H9 (cell line): Measurements from ENCODE around the gene ARHGAP10. TPM values are rescaled to one million over a fixed set of nuclear protein-coding genes. Genes with fewer than 3 reads are reported as not detected.

Source experiments
- DNase-seq: peaks from one replicate; pipeline ENCODE4 v3.0.0-alpha.2; 2017
- H2AFZ ChIP-seq: one replicate; pipeline ENCODE4 v1.6.1; 2013; ENCODE audit warnings: mild to moderate bottlenecking, low read length, control low read depth, moderate library complexity
- H2AK5ac ChIP-seq: 2 replicates; pipeline ENCODE4 v1.6.1; 2013; ENCODE audit warnings: low read length, control low read depth, mixed read lengths; ENCODE audit not compliant: insufficient read length
- H2BK120ac ChIP-seq: one replicate; pipeline ENCODE4 v1.6.1; 2013; ENCODE audit warnings: low read depth, mild to moderate bottlenecking, low read length, control low read depth, inconsistent platforms; ENCODE audit not compliant: poor library complexity, severe bottlenecking
- H2BK12ac ChIP-seq: 2 replicates; pipeline ENCODE4 v1.6.1; 2013; ENCODE audit warnings: low read length, control low read depth, mixed read lengths, low read depth; ENCODE audit not compliant: insufficient read length
- H2BK15ac ChIP-seq: 2 replicates; pipeline ENCODE4 v1.6.1; 2013; ENCODE audit warnings: low read depth, low read length, control low read depth
- H2BK20ac ChIP-seq: one replicate; pipeline ENCODE4 v1.6.1; 2013; ENCODE audit warnings: low read depth, mild to moderate bottlenecking, low read length, control low read depth, inconsistent platforms; ENCODE audit not compliant: poor library complexity, severe bottlenecking
- H2BK5ac ChIP-seq: 2 replicates; pipeline ENCODE4 v1.6.1; 2013; ENCODE audit warnings: low read length, control low read depth, mixed read lengths; ENCODE audit not compliant: insufficient read length
- H3K14ac ChIP-seq: 2 replicates; pipeline ENCODE4 v1.6.1; 2013; ENCODE audit warnings: low read length, control low read depth; ENCODE audit not compliant: insufficient read depth
- H3K18ac ChIP-seq: 2 replicates; pipeline ENCODE4 v1.6.1; 2013; ENCODE audit warnings: low read depth, mild to moderate bottlenecking, mixed read lengths, low read length, control low read depth; ENCODE audit not compliant: insufficient read length
- H3K23ac ChIP-seq: 2 replicates; pipeline ENCODE4 v1.6.1; 2013; ENCODE audit warnings: low read length, control low read depth, mixed read lengths, low read depth; ENCODE audit not compliant: insufficient read length
- H3K23me2 ChIP-seq: 2 replicates; pipeline ENCODE4 v1.6.1; 2013; ENCODE audit warnings: low read depth, mild to moderate bottlenecking, mixed read lengths, low read length, control low read depth; ENCODE audit not compliant: insufficient read length, poor library complexity, severe bottlenecking
- H3K27ac ChIP-seq: 2 replicates; pipeline ENCODE4 v1.5.1; 2013; ENCODE audit warnings: low read length, control low read depth, mixed read lengths, low read depth; ENCODE audit not compliant: insufficient read length
- H3K27me3 ChIP-seq: 2 replicates; pipeline ENCODE4 v1.6.1; 2013; ENCODE audit warnings: low read length, control low read depth, inconsistent platforms; ENCODE audit not compliant: insufficient read depth
- H3K4ac ChIP-seq: 2 replicates; pipeline ENCODE4 v1.6.1; 2013; ENCODE audit warnings: low read depth, mild to moderate bottlenecking, control low read depth, inconsistent platforms, low read length, moderate library complexity
- H3K4me1 ChIP-seq: 2 replicates; pipeline ENCODE4 v1.6.1; 2013; ENCODE audit warnings: low read length, control low read depth, inconsistent platforms; ENCODE audit not compliant: insufficient read depth
- H3K4me2 ChIP-seq: 2 replicates; pipeline ENCODE4 v1.6.1; 2013; ENCODE audit warnings: low read length, control low read depth, mixed read lengths; ENCODE audit not compliant: insufficient read length, insufficient read depth
- H3K56ac ChIP-seq: 2 replicates; pipeline ENCODE4 v1.6.1; 2013; ENCODE audit warnings: low read depth, mild to moderate bottlenecking, mixed read lengths, low read length, control low read depth; ENCODE audit not compliant: insufficient read length
- H3K79me1 ChIP-seq: 2 replicates; pipeline ENCODE4 v1.6.1; 2013; ENCODE audit warnings: low read depth, mild to moderate bottlenecking, moderate library complexity, low read length, control low read depth, inconsistent platforms; ENCODE audit not compliant: insufficient read depth, poor library complexity, severe bottlenecking
- H3K79me2 ChIP-seq: 2 replicates; pipeline ENCODE4 v1.6.1; 2013; ENCODE audit warnings: low read length, control low read depth, inconsistent platforms; ENCODE audit not compliant: insufficient read depth
- H3K9ac ChIP-seq: 2 replicates; pipeline ENCODE4 v1.6.1; 2013; ENCODE audit warnings: low read length, control low read depth, mixed read lengths; ENCODE audit not compliant: insufficient read length; ENCODE audit errors: extremely low read depth
- H3K9me3 ChIP-seq: one replicate; pipeline ENCODE4 v1.6.1; 2013; ENCODE audit warnings: low read depth, low read length, inconsistent platforms; ENCODE audit not compliant: control insufficient read depth
- H3T11ph ChIP-seq: one replicate; pipeline ENCODE4 v1.6.1; 2013; ENCODE audit warnings: mild to moderate bottlenecking, low read length, control low read depth, inconsistent platforms
- H4K20me1 ChIP-seq: one replicate; pipeline ENCODE4 v1.6.1; 2013; ENCODE audit not compliant: control insufficient read depth, insufficient read length, insufficient read depth
- H4K5ac ChIP-seq: 2 replicates; pipeline ENCODE4 v1.6.1; 2013; ENCODE audit warnings: low read depth, mild to moderate bottlenecking, mixed read lengths, low read length, control low read depth; ENCODE audit not compliant: insufficient read length
- H4K8ac ChIP-seq: replicated peaks from 2 replicates; pipeline ENCODE4 v1.6.1; 2013; ENCODE audit warnings: low read length, control low read depth, mixed read lengths, low read depth; ENCODE audit not compliant: insufficient read length
- H4K91ac ChIP-seq: 2 replicates; pipeline ENCODE4 v1.6.1; 2013; ENCODE audit warnings: low read depth, mild to moderate bottlenecking, moderate library complexity, mixed read lengths, low read length, control low read depth; ENCODE audit not compliant: insufficient read length
- H3K27ac Mint-ChIP-seq, 3 experiments: 2 replicates in 2 of 3; 3 replicates in 1 of 3; pipeline ENCODE4 v1.8.0; 2020 to 2021; ENCODE audit warnings: mixed read lengths in 3 of 3, mild to moderate bottlenecking in 1 of 3, moderate library complexity in 1 of 3
- H3K27me3 Mint-ChIP-seq: 2 replicates; pipeline ENCODE4 v1.8.0; 2021; ENCODE audit warnings: low read depth, mild to moderate bottlenecking, moderate library complexity, mixed read lengths
- H3K36me3 Mint-ChIP-seq, 3 experiments: 2 replicates in 2 of 3; 3 replicates in 1 of 3; pipeline ENCODE4 v1.8.0; 2020 to 2021; ENCODE audit warnings: low read depth in 3 of 3, mixed read lengths in 3 of 3; ENCODE audit not compliant: insufficient read depth in 1 of 3
- H3K4me1 Mint-ChIP-seq, 2 experiments: 2 replicates each; pipeline ENCODE4 v1.8.0; 2020; ENCODE audit warnings: mixed read lengths in 2 of 2
- H3K4me3 Mint-ChIP-seq, 2 experiments: 2 replicates in 1 of 2; 3 replicates in 1 of 2; pipeline ENCODE4 v1.8.0; 2020 to 2021; ENCODE audit warnings: mild to moderate bottlenecking in 2 of 2, mixed read lengths in 2 of 2, moderate library complexity in 1 of 2
- H3K9me3 Mint-ChIP-seq, 2 experiments: 2 replicates in 1 of 2; 3 replicates in 1 of 2; pipeline ENCODE4 v1.8.0; 2020; ENCODE audit warnings: mild to moderate bottlenecking in 2 of 2, mixed read lengths in 2 of 2, moderate library complexity in 1 of 2
- CTCF ChIP-seq: fragments of 200-600 bp; sonication (generic); conservative IDR thresholded peaks from 3 replicates; pipeline ENCODE4 v1.8.0; 2021; ENCODE audit warnings: antibody characterized with exemption, mild to moderate bottlenecking
- WGBS: extraction: QIAGEN DNeasy Blood & Tissue Kit; methylation state at CpG from one replicate; pipeline ENCODE4 v1.1.7; 2013; ENCODE audit warnings: missing lambda C conversion rate, low lambda C conversion rate, mixed read lengths; ENCODE audit not compliant: insufficient read length; ENCODE audit errors: extremely low coverage; 5-methylcytosine and 5-hydroxymethylcytosine counted together
- total RNA-seq: library from RNA; stranded (reverse); gene quantifications from 2 replicates; pipeline ENCODE4 v1.2.1, GENCODE V29; 2021

Gene ARHGAP10
- total RNA-seq, 1 experiment from 2014 or later: 7.8 TPM

GRCh38 chr4:147689067-147689466 is 42.8 kb upstream of the ARHGAP10 start:
- H3K27ac Mint-ChIP-seq: no peak overlapping the region
- Histone ChIP-seq H2AFZ (no peak overlapping the region), H4K91ac (no peak overlapping the region), H4K20me1 (no peaks in the 10 kb centered on the region), H3K9ac (no peak overlapping the region), H2AK5ac (no peak overlapping the region), H4K8ac (no peak overlapping the region), H3K4ac (no peak overlapping the region), H3T11ph (no peak overlapping the region), H3K23me2 (no peaks in the 10 kb centered on the region), H3K79me2 (no peaks in the 10 kb centered on the region), H2BK5ac (no peak overlapping the region), H3K18ac (no peak overlapping the region), H3K27ac (no peak overlapping the region), H3K56ac (no peak overlapping the region), H3K4me2 (no peak overlapping the region), H3K27me3 (no peaks in the 10 kb centered on the region), H3K23ac (no peak overlapping the region), H4K5ac (no peak overlapping the region), H3K79me1 (no peaks in the 10 kb centered on the region), H3K14ac (no peak overlapping the region), H3K4me1 (no peaks in the 10 kb centered on the region), H2BK20ac (no peak overlapping the region), H2BK15ac (no peak overlapping the region), H3K9me3 (no peaks in the 10 kb centered on the region), H2BK12ac (no peak overlapping the region), H2BK120ac (no peak overlapping the region)
- WGBS: no CpG with 5 or more reads among the region's 4 CpGs
- TF ChIP-seq CTCF: no peak
- no peak for DNase-seq
- H3K36me3 Mint-ChIP-seq: no peaks in the 10 kb centered on the region
- peaks cover 10% of the 10 kb centered on the region for H3K27me3 Mint-ChIP-seq
- no peak overlapping the region for H3K4me3 Mint-ChIP-seq
- H3K4me1 Mint-ChIP-seq: peaks cover 7 to 9% of the 10 kb centered on the region in 2 experiments
- peaks cover 0 to 4% of the 10 kb centered on the region in 2 experiments; a peak in 2 of 5 replicates for H3K9me3 Mint-ChIP-seq
